WTC11 (cell line): ENCODE data around the gene PTPN2.

ENCODE experiments used
- CREB1 ChIP-seq: sonication (generic); formaldehyde crosslinking; IDR thresholded peaks from 2 replicates; pipeline ENCODE4 v1.8.0; 2023; ENCODE audit warnings: mild to moderate bottlenecking, missing genetic modification reagents
- CTCF ChIP-seq: fragments of 200-600 bp; IDR thresholded peaks from 2 replicates; pipeline ENCODE4 v1.8.0; 2022; ENCODE audit warnings: antibody characterized with exemption
- E2F4 ChIP-seq: sonication (generic); formaldehyde crosslinking; IDR thresholded peaks from 2 replicates; pipeline ENCODE4 v1.8.1; 2022; ENCODE audit warnings: low read depth, mild to moderate bottlenecking, moderate library complexity, missing genetic modification reagents, borderline replicate concordance
- FOXJ3 ChIP-seq: sonication (generic); formaldehyde crosslinking; IDR thresholded peaks from 2 replicates; pipeline ENCODE4 v1.9.0; 2021; ENCODE audit warnings: missing genetic modification reagents, mild to moderate bottlenecking, borderline replicate concordance
- MAX ChIP-seq: sonication (generic); formaldehyde crosslinking; IDR thresholded peaks from 2 replicates; pipeline ENCODE4 v1.8.0; 2022; ENCODE audit warnings: mild to moderate bottlenecking, missing genetic modification reagents
- TEAD4 ChIP-seq: sonication (generic); formaldehyde crosslinking; IDR thresholded peaks from 2 replicates; pipeline ENCODE4 v1.8.0; 2022; ENCODE audit warnings: mild to moderate bottlenecking, missing genetic modification reagents

- TF ChIP-seq TEAD4 (CRISPR knock-in tag) (no peak), MAX (CRISPR knock-in tag) (no peak), CTCF (no peak), CREB1 (CRISPR knock-in tag) (no peak), E2F4 (no peak), FOXJ3 (no peak)
These were observed 1.3 kb downstream of the PTPN2 start for GRCh38 chr18:12882453-12883371.
